ENCODE results near the gene TFB1M. TPM values are rescaled to one million over a fixed set of nuclear protein-coding genes. Genes with fewer than 3 reads are reported as not detected.

The TFB1M gene
- total RNA-seq, result 22.9 and 23.8 TPM in 2 replicates

DNA sequence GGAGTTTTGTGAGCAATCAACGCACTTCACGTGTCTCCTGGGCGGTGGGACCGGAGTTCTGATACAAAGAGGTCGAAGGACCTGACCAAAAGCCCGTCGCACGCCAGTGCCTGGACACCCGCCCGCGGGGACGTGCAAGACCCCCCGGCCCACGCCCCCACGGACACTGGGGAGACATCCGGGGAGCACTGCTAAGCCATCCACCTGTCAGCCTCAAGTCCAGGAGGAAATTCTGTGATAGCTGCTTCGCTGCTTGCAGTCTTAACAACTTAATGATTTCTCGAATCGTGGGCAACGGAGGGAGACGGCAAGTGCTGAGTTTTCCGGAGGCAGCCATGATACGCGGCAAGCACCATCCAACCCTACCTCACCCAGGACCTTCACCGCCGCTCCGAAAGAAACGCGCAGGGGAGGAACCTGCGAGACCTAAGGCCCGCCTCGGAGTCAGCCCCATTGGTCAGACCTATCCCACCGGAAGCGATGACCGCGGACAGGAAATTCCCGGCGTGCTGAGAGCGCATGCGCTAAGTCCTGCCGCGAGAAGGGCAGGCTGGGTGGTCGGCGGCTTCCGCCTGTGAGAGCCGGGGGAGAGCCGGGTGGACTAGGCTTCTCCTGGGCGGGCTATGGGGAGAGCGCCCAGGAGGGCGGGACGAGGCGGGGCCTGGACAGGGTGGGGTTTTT, at the start of gene TFB1M:
TSS of gene TFB1M (minus strand) at position 393 of the 681 bp plus-strand sequence. CDS start at position 337, 56 bp downstream.

GRCh38 chr6:155263373-155264063, 50.8 kb downstream of the TFB1M start, which contains the start of gene CLDN20:
TSS of gene CLDN20 (plus strand) at chr6:155264013. CDS start at chr6:155275720, 11,707 bp downstream.

Other genes with a start within 250 kb of the TFB1M start
- gene CLDN20, start 50.5 kb downstream of the TFB1M start, total RNA-seq, result not detected in 2 replicates
- gene NOX3, start 141.4 kb upstream of the TFB1M start, total RNA-seq, result not detected in 2 replicates

Measured in thoracic aorta endothelial cell (primary cell).